ENCODE data around the gene ECE1. TPM values are rescaled to one million over a fixed set of nuclear protein-coding genes. Genes with fewer than 3 reads are reported as not detected.
A peak's percentile ranks its signal among the peaks of the same experiment; 100 is the strongest.
"Not testable (repeated sequence)": the region's sequence is repeated elsewhere in the genome, so short reads cannot be mapped to it uniquely, and the experiment has no call there.

ECE1 gene
- total RNA-seq, 2 donors from 2014 or later = 75.4 to 219 TPM

DNA sequence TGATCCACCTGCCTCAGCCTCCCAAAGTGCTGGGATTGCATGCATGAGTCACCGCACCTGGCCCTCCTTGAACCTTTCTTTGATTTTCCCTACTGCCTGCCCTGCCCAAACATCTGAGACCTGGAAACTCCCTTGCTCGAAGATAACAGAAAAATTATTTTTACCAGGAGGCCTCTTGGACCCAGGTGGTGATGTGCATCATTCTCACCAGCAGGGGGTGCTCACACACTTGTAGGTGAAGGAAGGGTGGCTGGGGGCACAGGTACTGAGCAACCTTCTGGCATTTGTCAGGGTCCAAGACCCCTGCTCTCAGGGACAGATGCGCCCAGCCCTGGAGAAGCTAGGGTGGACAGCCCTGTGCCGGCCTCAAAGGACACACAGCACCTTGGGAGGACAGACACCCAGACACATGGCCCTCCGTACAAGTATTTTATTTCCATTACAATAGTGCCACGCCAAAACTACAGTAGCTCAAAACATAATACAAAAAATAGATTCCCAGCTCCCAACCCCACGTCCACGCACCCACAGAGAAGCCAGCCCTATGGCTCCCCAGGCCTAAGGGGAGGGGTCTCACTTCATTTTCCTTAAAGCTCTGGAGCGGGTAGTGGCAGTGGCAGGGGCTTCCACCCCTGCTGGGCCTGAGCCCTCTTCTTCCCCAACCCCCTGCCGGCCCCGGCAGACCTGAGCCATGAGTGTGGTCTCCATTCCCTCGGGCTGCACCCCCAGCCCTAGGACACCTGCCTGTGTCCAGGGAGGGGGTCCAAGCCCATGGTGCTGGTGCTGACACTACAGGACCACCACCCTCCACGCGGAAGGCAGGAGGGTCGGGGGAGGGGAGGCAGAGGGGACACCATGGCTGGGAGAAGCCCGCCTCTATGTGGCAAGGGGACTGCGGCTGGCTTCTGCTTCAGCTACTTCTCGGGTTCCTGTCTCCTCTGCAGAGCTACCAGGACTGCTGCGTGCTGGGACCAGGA, 73.1 kb downstream of the ECE1 start:
- H3K4me3 Mint-ChIP-seq = no peak overlapping the region
- peak; percentile 59 for ATAC-seq (replicated peaks)
- H3K36me3 Mint-ChIP-seq (ENCODE audit: low read depth) = peaks cover 50% of the 10 kb centered on the region
- no peaks in the 10 kb centered on the region for H3K4me1 Mint-ChIP-seq
- no peaks in the 10 kb centered on the region for H3K27me3 Mint-ChIP-seq
- no peaks in the 10 kb centered on the region for H3K9me3 Mint-ChIP-seq
- peak overlapping the region; percentile 60 for H3K27ac Mint-ChIP-seq

DNA sequence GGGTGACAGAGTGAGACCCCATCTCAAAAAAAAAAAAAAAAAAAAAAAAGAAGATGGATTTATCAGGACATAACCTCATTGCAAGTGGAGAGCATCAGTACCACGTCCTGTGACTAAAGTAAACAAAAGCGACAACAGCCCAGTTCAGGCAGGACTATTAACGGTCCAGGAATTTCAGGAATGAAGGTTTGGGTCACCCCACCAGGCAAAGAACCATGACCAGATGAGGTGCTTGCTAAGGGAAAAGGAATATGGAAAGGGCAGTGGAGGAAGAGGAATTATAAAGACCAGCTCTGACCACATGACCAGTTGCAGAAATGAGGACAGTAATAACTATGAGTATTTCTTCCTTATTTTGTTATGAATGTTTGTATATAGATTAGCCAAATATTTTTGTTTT, 78.1 kb downstream of the ECE1 start:
- no peaks in the 10 kb centered on the region for H3K27me3 Mint-ChIP-seq

DNA sequence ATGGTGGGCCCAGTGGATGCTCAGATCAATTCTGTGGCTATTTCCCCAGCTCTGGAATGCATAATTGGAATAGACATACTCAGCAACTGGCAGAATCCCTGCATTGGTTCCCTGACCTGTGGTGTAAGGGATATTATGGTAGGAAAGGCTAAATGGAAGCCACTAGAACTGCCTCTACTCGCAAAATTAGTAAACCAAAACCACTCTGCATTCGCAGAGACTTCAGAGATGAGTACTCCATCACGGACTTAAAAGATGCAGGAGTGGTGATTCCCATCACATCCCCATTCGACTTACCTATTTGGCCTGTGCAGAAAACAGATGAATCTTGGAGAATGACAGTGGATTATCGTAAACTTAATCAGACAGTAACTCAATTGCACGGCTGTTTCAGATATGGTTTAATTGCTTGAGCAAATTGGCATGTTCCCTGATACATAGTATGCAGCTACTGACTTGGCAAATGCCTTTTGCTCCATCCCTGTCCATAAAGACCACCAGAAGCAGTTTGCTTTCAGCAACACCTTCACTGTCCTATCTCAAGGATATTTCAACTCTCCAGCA, 82.0 kb downstream of the ECE1 start:
- not testable (repeated sequence) for H3K4me1 Mint-ChIP-seq; H3K27ac Mint-ChIP-seq; H3K4me3 Mint-ChIP-seq; H3K27me3 Mint-ChIP-seq; H3K9me3 Mint-ChIP-seq; H3K36me3 Mint-ChIP-seq (ENCODE audit: low read depth)
- peak; percentile 62 for ATAC-seq (replicated peaks)

More for the DNA sequence above, 78.1 kb downstream of the ECE1 start:
- no peak for ATAC-seq (replicated peaks)
- Mint-ChIP-seq H3K4me3 (no peak overlapping the region), H3K27ac (no peak overlapping the region), H3K4me1 (peaks cover 7% of the 10 kb centered on the region), H3K9me3 (no peaks in the 10 kb centered on the region), H3K36me3 (ENCODE audit: low read depth) (peaks cover 6% of the 10 kb centered on the region)

DNA sequence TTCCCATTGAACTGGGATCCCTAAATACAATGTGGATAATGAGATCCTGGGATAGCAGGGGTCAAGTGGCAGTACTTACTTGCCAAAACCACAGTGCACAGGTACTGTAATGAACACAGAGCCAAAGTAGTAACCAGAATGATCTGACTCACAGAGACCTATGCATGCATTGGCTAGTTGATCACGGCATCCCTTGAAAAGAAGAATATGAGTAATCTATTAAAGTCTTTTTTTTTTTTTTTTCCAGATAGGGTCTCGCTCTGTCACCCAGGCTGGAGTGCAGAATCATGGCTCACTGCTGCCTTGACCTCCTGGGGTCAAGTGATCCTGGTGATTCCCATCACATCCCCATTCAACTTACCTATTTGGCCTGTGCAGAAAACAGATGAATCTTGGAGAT, 84.1 kb downstream of the ECE1 start:
- ATAC-seq (replicated peaks) = peak; percentile 91
- Mint-ChIP-seq H3K4me3 (no peak overlapping the region), H3K9me3 (no peaks in the 10 kb centered on the region), H3K4me1 (peaks cover 1% of the 10 kb centered on the region), H3K36me3 (ENCODE audit: low read depth) (no peaks in the 10 kb centered on the region), H3K27ac (no peak overlapping the region), H3K27me3 (no peaks in the 10 kb centered on the region)

DNA sequence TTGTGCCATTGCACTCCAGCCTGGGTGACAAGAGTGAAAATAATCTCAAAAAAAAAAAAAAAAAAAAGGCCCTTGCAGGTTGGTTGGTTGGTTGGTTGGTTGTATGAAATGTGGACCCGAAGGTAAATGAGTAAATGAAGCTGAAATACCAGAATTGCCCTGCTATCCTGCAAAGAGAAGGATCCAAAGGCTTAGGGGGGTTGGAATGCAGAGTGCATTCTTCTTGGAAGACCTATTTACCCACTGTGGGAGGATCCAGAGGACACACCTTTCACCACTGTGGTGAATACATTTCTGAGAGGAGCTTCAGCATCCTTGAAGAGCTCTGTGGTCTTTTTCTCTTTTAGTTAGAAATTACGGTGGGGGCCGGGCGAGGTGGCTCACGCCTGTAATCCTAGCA, 84.8 kb downstream of the ECE1 start:
- Mint-ChIP-seq H3K4me1 (no peaks in the 10 kb centered on the region), H3K4me3 (no peak overlapping the region), H3K36me3 (ENCODE audit: low read depth) (no peaks in the 10 kb centered on the region), H3K27me3 (no peaks in the 10 kb centered on the region), H3K9me3 (no peaks in the 10 kb centered on the region), H3K27ac (no peak overlapping the region)
- ATAC-seq (replicated peaks) = no peak

DNA sequence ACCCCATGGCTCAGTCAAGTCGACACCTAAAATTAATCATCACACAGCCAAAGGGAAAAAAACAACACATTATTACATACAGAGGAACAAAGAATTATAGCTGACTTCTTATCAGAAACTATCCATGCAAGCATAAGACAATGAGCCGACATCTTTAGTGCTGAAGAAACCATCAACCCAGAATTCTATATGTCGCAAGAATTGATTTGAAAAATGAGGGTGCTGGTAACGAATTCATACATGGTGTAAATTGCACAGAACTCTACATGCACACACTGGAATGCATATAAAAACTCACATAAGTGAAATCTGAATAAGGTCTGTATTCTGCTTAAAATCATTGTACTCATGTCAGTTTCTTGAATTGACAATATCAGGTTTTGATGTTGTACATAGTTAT, 88.6 kb downstream of the ECE1 start:
- no peaks in the 10 kb centered on the region for H3K36me3 Mint-ChIP-seq (ENCODE audit: low read depth)
- ATAC-seq (replicated peaks) = no peak
- no peaks in the 10 kb centered on the region for H3K9me3 Mint-ChIP-seq
- H3K4me1 Mint-ChIP-seq = no peaks in the 10 kb centered on the region
- H3K4me3 Mint-ChIP-seq = no peak overlapping the region
- H3K27ac Mint-ChIP-seq = no peak overlapping the region
- peaks cover 3% of the 10 kb centered on the region for H3K27me3 Mint-ChIP-seq

DNA sequence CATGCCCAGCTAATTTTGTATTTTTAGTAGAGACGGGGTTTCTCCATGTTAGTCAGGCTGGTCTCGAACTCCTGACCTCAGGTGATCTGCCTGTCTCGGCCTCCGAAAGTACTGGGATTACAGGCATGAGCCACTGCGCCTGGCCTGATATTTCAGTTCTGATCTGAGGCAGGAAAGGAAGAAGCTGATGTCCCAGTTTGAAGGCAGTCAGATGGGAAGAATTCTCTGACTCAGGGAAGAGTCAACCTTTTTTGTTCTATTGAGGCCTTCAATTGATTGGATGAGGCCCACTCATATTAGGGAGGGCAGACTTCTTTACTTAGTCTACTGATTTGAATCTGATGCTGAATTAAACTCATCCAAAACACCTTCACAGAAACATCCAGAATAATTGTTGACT, 89.0 kb downstream of the ECE1 start:
- not testable (repeated sequence) for H3K36me3 Mint-ChIP-seq (ENCODE audit: low read depth); H3K9me3 Mint-ChIP-seq; H3K27me3 Mint-ChIP-seq; ATAC-seq (replicated peaks); H3K4me3 Mint-ChIP-seq; H3K27ac Mint-ChIP-seq; H3K4me1 Mint-ChIP-seq

DNA sequence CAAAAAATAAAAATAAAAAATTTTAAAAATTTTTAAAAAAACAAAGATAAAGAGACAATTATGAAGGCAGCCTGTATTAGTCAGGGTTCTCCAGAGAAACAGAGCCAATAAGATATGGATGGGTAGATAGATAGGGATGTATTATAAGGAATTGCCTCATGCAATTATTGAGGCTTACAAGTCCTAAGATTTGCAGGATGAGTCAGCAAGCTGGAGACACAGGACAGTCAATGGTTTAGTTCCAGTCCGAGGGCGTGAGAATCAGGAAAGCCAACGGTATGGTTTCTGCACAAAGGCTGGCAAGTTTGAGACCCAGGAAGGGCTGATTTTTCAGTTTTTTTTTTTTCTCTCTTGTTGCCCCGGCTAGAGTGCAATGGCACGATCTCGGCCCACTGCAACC, 89.5 kb downstream of the ECE1 start:
- Mint-ChIP-seq H3K36me3 (ENCODE audit: low read depth) (no peaks in the 10 kb centered on the region), H3K9me3 (no peaks in the 10 kb centered on the region), H3K4me3 (no peak overlapping the region), H3K4me1 (no peaks in the 10 kb centered on the region), H3K27ac (no peak overlapping the region), H3K27me3 (peaks cover 7% of the 10 kb centered on the region)
- no peak for ATAC-seq (replicated peaks)

DNA sequence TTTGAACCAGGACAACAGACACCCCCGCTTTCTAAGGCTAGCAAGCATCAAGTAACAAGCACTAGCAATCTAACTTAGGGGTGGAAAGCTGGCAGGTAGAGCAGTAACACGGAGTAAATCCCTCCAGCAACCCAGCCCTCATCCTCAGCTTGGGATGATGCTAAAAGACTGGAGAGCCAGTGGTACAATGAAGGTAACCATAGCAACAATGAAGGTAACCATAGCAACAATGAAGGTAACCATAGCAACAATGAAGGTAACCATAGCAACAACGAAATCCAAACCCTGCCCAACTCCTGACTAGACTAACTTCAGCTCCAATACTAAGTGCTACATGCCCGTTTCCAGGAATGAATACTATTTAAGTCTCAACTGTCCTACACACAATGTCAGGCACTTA, 91.3 kb downstream of the ECE1 start:
- H3K9me3 Mint-ChIP-seq = no peaks in the 10 kb centered on the region
- no peak overlapping the region for H3K4me3 Mint-ChIP-seq
- H3K27ac Mint-ChIP-seq = no peak overlapping the region
- no peaks in the 10 kb centered on the region for H3K36me3 Mint-ChIP-seq (ENCODE audit: low read depth)
- ATAC-seq (replicated peaks) = no peak
- H3K4me1 Mint-ChIP-seq = no peaks in the 10 kb centered on the region
- H3K27me3 Mint-ChIP-seq = peaks cover 9% of the 10 kb centered on the region

DNA sequence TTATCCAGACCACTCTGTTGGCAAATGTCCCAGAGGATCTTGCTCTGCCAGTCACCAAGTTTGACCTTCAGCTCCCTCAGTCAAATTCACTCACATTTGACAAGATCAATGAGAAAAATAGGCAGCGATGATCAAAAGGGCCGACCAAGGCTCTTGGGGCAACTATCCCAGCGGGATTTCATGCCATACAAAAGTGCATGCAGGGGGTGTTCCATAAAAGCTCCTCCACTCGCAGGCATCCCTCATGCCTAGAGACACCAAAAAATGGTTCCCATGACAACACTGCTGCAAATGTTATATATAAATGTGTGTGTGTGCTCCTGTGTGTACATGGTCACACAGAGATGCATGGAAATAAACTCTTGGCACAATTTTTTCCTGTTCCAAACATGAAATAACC, 97.4 kb downstream of the ECE1 start:
- Mint-ChIP-seq H3K27ac (no peak overlapping the region), H3K9me3 (no peaks in the 10 kb centered on the region), H3K4me3 (no peak overlapping the region), H3K36me3 (ENCODE audit: low read depth) (no peaks in the 10 kb centered on the region), H3K4me1 (no peaks in the 10 kb centered on the region), H3K27me3 (peaks cover 15% of the 10 kb centered on the region)
- ATAC-seq (replicated peaks) = no peak

DNA sequence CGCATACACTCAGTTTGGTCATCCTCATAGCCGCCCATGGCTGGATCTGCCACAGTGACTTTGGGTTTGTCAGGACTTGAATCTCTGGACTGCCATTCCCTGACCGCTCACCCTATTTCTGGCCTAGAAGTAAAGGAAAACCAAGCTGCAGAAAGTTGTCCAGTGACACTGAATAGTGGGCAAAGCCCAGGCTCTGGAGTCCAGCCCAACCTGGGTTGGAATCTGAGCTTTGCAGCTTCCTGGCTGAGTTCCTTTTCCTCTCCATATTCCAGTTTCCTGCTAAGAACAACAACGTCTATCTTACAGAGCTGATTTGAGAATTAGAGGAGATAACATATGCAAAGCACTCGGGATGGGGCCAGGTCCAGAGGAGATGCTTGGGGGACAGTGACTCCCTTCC, 98.0 kb downstream of the ECE1 start:
- H3K4me1 Mint-ChIP-seq = no peaks in the 10 kb centered on the region
- H3K9me3 Mint-ChIP-seq = no peaks in the 10 kb centered on the region
- no peak for ATAC-seq (replicated peaks)
- H3K36me3 Mint-ChIP-seq (ENCODE audit: low read depth) = no peaks in the 10 kb centered on the region
- H3K27ac Mint-ChIP-seq = no peak overlapping the region
- H3K27me3 Mint-ChIP-seq = peaks cover 15% of the 10 kb centered on the region
- no peak overlapping the region for H3K4me3 Mint-ChIP-seq

DNA sequence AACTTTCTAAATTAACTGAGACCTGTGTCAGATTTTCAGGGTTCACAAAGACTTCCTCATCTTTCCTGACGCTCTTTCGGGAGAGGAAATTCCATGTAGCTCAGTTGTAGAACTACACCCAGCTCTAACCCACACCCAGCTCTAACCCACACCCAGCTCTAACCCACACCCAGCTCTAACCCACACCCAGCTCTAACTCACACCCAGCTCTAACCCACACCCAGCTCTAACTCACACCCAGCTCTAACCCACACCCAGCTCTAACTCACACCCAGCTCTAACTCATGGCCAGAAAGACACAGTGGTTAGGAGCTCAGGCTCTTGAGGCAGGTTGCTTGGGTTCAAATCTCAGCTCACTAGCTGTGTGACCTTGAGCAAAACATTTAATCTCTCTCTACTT, 99.5 kb downstream of the ECE1 start:
- not testable (repeated sequence) for H3K9me3 Mint-ChIP-seq, H3K4me3 Mint-ChIP-seq

DNA sequence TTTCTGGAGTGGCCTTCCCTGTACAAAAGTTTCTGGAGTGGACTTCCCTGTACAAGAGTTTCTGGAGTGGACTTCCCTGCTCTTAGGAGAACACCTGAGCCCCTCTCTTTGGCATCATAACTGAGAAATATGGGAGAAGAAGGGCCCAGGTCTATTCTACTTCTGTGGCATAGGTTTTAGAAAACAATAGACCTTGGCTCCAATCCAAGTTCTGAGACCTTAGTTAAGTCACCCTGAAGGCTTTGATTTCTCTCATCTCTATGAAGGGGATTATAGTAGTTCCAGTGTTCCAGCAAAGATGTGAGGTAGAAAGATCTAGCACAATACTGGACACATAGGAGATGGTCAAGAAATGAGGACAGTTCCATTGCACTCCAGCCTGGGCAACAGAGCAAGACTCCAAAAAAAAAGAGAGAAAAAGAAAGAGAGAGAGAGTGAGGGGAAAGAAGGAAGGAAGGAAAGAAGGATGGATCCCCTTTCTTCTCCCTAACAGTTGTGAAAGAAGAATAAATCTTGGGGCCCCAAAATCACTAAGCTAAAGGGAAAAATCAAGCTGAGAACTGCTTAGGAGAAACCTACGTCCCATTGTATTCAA, 100.3 kb downstream of the ECE1 start:
- Mint-ChIP-seq H3K36me3 (ENCODE audit: low read depth) (no peaks in the 10 kb centered on the region), H3K27ac (no peak overlapping the region), H3K9me3 (no peaks in the 10 kb centered on the region), H3K4me1 (no peaks in the 10 kb centered on the region), H3K4me3 (no peak overlapping the region), H3K27me3 (peaks cover 11% of the 10 kb centered on the region)
- no peak for ATAC-seq (replicated peaks)

More for the DNA sequence above, 99.5 kb downstream of the ECE1 start:
- ATAC-seq (replicated peaks); H3K27ac Mint-ChIP-seq; H3K4me1 Mint-ChIP-seq; H3K36me3 Mint-ChIP-seq (ENCODE audit: low read depth): not testable (repeated sequence)
- peaks cover 11% of the 10 kb centered on the region for H3K27me3 Mint-ChIP-seq

DNA sequence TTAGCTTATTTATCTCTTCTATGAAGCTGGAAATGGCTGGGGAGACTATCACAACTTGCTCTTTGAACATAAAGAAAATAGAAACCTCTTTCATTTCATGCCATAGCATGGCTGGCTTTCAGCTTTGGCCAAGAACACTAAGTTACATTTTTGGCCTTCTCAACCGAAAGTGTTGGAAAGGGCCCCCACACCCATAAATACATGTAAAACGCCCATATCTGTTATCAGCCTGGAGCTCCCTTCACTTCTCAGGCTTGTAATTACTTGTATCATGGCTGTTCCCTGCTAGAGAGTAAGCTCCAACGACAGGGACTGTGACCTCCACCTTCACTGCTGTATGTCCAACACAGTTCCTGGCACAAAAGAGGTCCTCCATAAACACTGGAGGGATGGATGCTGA, 100.8 kb downstream of the ECE1 start:
- Mint-ChIP-seq H3K4me1 (no peaks in the 10 kb centered on the region), H3K36me3 (ENCODE audit: low read depth) (no peaks in the 10 kb centered on the region), H3K27ac (no peak overlapping the region), H3K27me3 (peaks cover 11% of the 10 kb centered on the region), H3K9me3 (no peaks in the 10 kb centered on the region), H3K4me3 (no peak overlapping the region)
- ATAC-seq (replicated peaks) = no peak

DNA sequence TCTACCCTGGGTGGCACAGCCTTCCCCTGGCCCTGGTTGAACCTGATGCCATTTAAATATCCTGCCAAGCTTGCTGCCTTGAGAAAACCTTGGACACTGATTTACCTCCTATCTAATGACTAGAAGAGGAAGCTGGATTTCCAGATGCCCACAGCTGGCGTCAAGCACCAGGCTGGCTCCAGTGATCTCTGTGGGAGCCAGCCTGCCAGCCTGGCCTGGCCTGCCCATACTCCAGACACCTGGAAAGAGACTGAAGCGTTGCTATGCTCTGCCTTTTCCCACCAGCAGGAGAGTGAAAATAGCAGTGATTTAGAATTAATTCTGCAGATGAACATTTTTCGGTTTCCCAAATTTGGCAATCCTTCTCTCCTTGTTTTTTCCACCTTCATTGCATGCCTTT, 102.0 kb downstream of the ECE1 start:
- Mint-ChIP-seq H3K36me3 (ENCODE audit: low read depth) (no peaks in the 10 kb centered on the region), H3K9me3 (no peaks in the 10 kb centered on the region), H3K4me1 (no peaks in the 10 kb centered on the region), H3K27ac (no peak overlapping the region), H3K4me3 (no peak overlapping the region), H3K27me3 (peaks cover 6% of the 10 kb centered on the region)
- ATAC-seq (replicated peaks) = no peak

All from activated T-helper 17 cell treated with anti-CD3 and anti-CD28 coated beads, Interleukin-2, amount 50 U/mL, for 72 hours (primary cell).